Transverse colon (tissue), 4 donors: ENCODE measurements around the gene PPM1F.

Experiments used
- CTCF ChIP-seq, 5 experiments: fragments of 200-600 bp in 3 of 5; fragments of 450-650 bp in 2 of 5; sonication (generic) in 3 of 5; IDR thresholded peaks; 1 replicate in 2 of 5; 2 replicates in 3 of 5; pipeline ENCODE4 v1.5.1; 2016 to 2017; ENCODE audit warnings: antibody characterized with exemption in 5 of 5, inconsistent platforms in 3 of 5, mild to moderate bottlenecking in 2 of 5, moderate library complexity in 1 of 5
- POLR2AphosphoS5 ChIP-seq, 3 donors: sonication (generic); formaldehyde crosslinking; IDR thresholded peaks; one replicate each; pipeline ENCODE4 v1.6.1; 2016; ENCODE audit warnings: antibody characterized with exemption in 3 of 3

GRCh38 chr22:21952586-21953571 lies at the start of gene PPM1F:
- TF ChIP-seq CTCF (IDR thresholded peaks at IDR 0.05), result peak; percentile 61 to 87 (median 81)
- TF ChIP-seq POLR2AphosphoS5 (IDR thresholded peaks at IDR 0.05), result peak in 1 of 3 donors; percentile 28
